Activated B cell treated with CpG ODN at 0.5 μM for 24 hours (primary cell): ENCODE results near the gene FAM83E. TPM values are rescaled to one million over a fixed set of nuclear protein-coding genes. Genes with fewer than 3 reads are reported as not detected.
"Not testable (repeated sequence)": the region's sequence is repeated elsewhere in the genome, so short reads cannot be mapped to it uniquely, and the experiment has no call there.

Experiments
- ATAC-seq: fragments of 200-7000 bp; cut with Tn5 transposase; one replicate; pipeline ENCODE4 v1.10.0; 2021; ENCODE audit warnings: low read depth, mild to moderate bottlenecking, moderate library complexity
- CTCF ChIA-PET: fragments of 350-600 bp; sonication (Branson Sonifier 250); formaldehyde crosslinking; loops from one replicate; lab custom pipeline; 2021; ENCODE audit warnings: antibody characterized with exemption; lab: Charles Lee
- POLR2A ChIA-PET: fragments of 350-600 bp; sonication (Branson Sonifier 250); formaldehyde crosslinking; loops from one replicate; lab custom pipeline; 2021; ENCODE audit warnings: antibody characterized with exemption; lab: Charles Lee
- DNase-seq: peaks from one replicate; pipeline ENCODE4 v3.0.0; 2022
- H3K27ac Mint-ChIP-seq: one replicate; pipeline ENCODE4 v1.8.0; 2020; ENCODE audit warnings: mixed read lengths
- H3K27me3 Mint-ChIP-seq: one replicate; pipeline ENCODE4 v1.8.0; 2021; ENCODE audit warnings: mixed read lengths
- H3K36me3 Mint-ChIP-seq: one replicate; pipeline ENCODE4 v1.8.0; 2021; ENCODE audit warnings: low read depth, mixed read lengths
- H3K4me1 Mint-ChIP-seq: one replicate; pipeline ENCODE4 v1.8.0; 2021; ENCODE audit warnings: mixed read lengths
- H3K4me3 Mint-ChIP-seq: one replicate; pipeline ENCODE4 v1.8.0; 2020; ENCODE audit warnings: mild to moderate bottlenecking, mixed read lengths
- H3K9me3 Mint-ChIP-seq: one replicate; pipeline ENCODE4 v1.8.0; 2020; ENCODE audit warnings: mixed read lengths
- CTCF ChIP-seq: fragments of 200-600 bp; IDR thresholded peaks from one replicate; pipeline ENCODE4 v1.8.0; 2022; ENCODE audit warnings: antibody characterized with exemption, mild to moderate bottlenecking
- intact Hi-C: fragments of 100-400 bp; cut with micrococcal nuclease; formaldehyde crosslinking; loops from one replicate; pipeline ENCODE4 v1.15.1; 2024
- total RNA-seq: library from RNA; stranded (reverse); gene quantifications from 2 replicates; pipeline ENCODE4 v1.2.3, GENCODE V29; 2022

FAM83E gene
- total RNA-seq, 1 donor from 2014 or later = 5.6 TPM

GRCh38 chr19:48660852-48661710 is 46.2 kb upstream of the FAM83E start:
- intact Hi-C loops = loop anchor here (1.0 to 2.0 kb wide), 2 partner anchors 15 to 54 kb away; partner anchors contain the start of gene CA11
- no peaks in the 10 kb centered on the region for H3K27me3 Mint-ChIP-seq
- H3K27ac Mint-ChIP-seq = peak overlapping the region; percentile 95
- H3K4me1 Mint-ChIP-seq = peaks cover 16% of the 10 kb centered on the region
- peak; percentile 63 for DNase-seq
- peak overlapping the region; percentile 82 for H3K4me3 Mint-ChIP-seq
- TF ChIP-seq CTCF = no peak
- ChIA-PET CTCF (interaction anchor here (0.9 to 1.3 kb wide), 2 partner anchors 13 to 15 kb away, joined by 3 read pairs; no protein-coding TSS in a partner anchor), POLR2A (interaction anchor here (1.0 to 1.3 kb wide), 2 partner anchors 23 to 42 kb away, joined by 4 to 6 read pairs; partner anchors contain the start of genes RPL18 and SPHK2)
- H3K36me3 Mint-ChIP-seq = no peaks in the 10 kb centered on the region
- H3K9me3 Mint-ChIP-seq = no peaks in the 10 kb centered on the region
- ATAC-seq = peak; percentile 94

GRCh38 chr19:48659768-48660167 is 44.9 kb upstream of the FAM83E start:
- no peak for DNase-seq
- Mint-ChIP-seq H3K27ac (no peak overlapping the region), H3K27me3 (no peaks in the 10 kb centered on the region), H3K9me3 (no peaks in the 10 kb centered on the region), H3K36me3 (no peaks in the 10 kb centered on the region), H3K4me1 (peaks cover 16% of the 10 kb centered on the region), H3K4me3 (no peak overlapping the region)
- POLR2A ChIA-PET = interaction anchor here (0.6 kb wide), 1 partner anchor 11 kb away, joined by 3 read pairs; no protein-coding TSS in a partner anchor
- ATAC-seq = no peak
- intact Hi-C loops = loop anchor here (2.0 kb wide), 1 partner anchor 55 kb away; no protein-coding TSS in a partner anchor
- CTCF ChIA-PET = interaction anchor here (0.9 kb wide), 1 partner anchor 15 kb away, joined by 3 read pairs; no protein-coding TSS in a partner anchor
- no peak for TF ChIP-seq CTCF

- no peak for DNase-seq
- Mint-ChIP-seq H3K4me3 (no peak overlapping the region), H3K27ac (no peak overlapping the region), H3K9me3 (no peaks in the 10 kb centered on the region), H3K4me1 (peaks cover 16% of the 10 kb centered on the region), H3K36me3 (no peaks in the 10 kb centered on the region), H3K27me3 (no peaks in the 10 kb centered on the region)
- TF ChIP-seq CTCF = no peak
- CTCF ChIA-PET = no interaction called here
- intact Hi-C loops = no loop called here
- no peak for ATAC-seq
- POLR2A ChIA-PET = interaction anchor here (0.6 to 1.0 kb wide), 3 partner anchors 12 to 1016 kb away, joined by 3 to 4 read pairs (median 4); partner anchors contain the start of genes CA11 and NUCB1
These were observed 43.6 kb upstream of the FAM83E start for GRCh38 chr19:48658483-48658882.

- H3K36me3 Mint-ChIP-seq, CTCF ChIA-PET, ATAC-seq, H3K27me3 Mint-ChIP-seq, H3K9me3 Mint-ChIP-seq, H3K4me3 Mint-ChIP-seq, H3K27ac Mint-ChIP-seq, intact Hi-C loops, DNase-seq: not testable (repeated sequence)
- H3K4me1 Mint-ChIP-seq = peaks cover 17% of the 10 kb centered on the region
- POLR2A ChIA-PET = interaction anchor here (0.7 to 1.6 kb wide), 3 partner anchors 9 to 242 kb away, joined by 3 to 4 read pairs (median 3); partner anchors contain the start of genes CA11 and NUCB1
These were observed 43.0 kb upstream of the FAM83E start for GRCh38 chr19:48657828-48658227.

- H3K27ac Mint-ChIP-seq = no peak overlapping the region
- H3K36me3 Mint-ChIP-seq = no peaks in the 10 kb centered on the region
- CTCF ChIA-PET = no interaction called here
These were observed 42.1 kb upstream of the FAM83E start for GRCh38 chr19:48656840-48657474.

More at GRCh38 chr19:48656840-48657474, 42.1 kb upstream of the FAM83E start:
- H3K4me3 Mint-ChIP-seq = no peak overlapping the region
- peaks cover 20% of the 10 kb centered on the region for H3K4me1 Mint-ChIP-seq
- DNase-seq = no peak
- TF ChIP-seq CTCF = no peak
- no peaks in the 10 kb centered on the region for H3K27me3 Mint-ChIP-seq
- intact Hi-C loops = no loop called here
- H3K9me3 Mint-ChIP-seq = no peaks in the 10 kb centered on the region
- POLR2A ChIA-PET = interaction anchor here (1.6 kb wide), 1 partner anchor 8 kb away, joined by 3 read pairs; no protein-coding TSS in a partner anchor
- ATAC-seq = no peak
